Ammon's horn (tissue), 1 donor: ENCODE data around the gene CMIP.
"Not testable (repeated sequence)": the region's sequence is repeated elsewhere in the genome, so short reads cannot be mapped to it uniquely, and the experiment has no call there.

Experiments
- DNase-seq: peaks from one replicate; pipeline ENCODE4 v3.0.0-alpha.2; 2016; ENCODE audit warnings: low spot score

The CMIP gene

DNA sequence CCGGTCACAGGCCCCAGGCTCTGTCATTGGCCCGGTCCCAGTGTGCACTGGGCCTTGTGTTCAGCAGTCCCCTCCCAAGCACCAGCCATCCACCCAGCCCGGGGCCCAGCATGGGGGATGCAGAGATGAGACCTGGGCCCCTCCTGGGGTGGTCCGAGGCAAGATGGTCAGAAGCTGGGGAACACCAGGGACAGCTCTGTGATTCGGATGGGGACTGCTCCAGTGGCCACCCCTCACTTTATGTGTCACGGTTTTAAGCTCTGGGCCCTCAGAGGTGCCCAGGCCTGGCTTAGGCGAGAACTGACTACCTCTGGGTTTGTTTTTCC is 242.5 kb downstream of the CMIP start:
- DNase-seq: no peak

DNA sequence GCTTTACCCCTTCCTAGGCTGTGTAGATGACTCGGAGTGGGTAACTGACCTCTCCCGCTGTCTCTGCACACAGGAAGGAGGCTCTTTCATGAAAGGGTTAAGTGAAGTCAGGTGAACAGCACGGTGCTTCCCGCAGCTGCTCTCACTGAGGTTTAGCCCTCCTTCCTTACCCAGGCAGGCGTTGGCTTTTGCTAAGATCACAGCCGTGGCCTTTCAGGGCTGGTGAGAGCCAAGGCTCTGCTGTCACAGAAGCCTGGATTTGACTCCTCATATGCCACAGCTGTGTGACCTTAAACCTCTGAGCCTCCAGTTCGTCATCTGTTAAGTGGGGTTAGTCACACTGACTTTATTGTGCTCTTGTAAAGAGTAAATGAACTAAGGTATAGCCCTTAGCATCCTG is 243.6 kb downstream of the CMIP start:
- no peak for DNase-seq

DNA sequence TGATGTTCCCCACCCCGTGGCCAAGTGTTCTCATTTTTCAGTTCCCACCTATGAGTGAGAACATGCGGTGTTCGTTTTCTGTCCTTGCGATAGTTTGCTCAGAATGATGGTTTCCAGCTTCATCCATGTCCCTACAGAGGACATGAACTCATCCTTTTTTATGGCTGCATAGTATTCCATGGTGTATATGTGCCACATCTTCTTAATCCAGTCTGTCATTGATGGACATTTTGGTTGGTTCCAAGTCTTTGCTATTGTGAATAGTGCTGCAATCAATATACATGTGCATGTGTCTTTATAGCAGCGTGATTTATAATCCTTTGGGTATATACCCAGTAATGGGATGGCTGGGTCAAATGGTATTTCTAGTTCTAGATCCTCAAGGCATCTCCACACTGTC is 244.2 kb downstream of the CMIP start:
- DNase-seq: not testable (repeated sequence)

DNA sequence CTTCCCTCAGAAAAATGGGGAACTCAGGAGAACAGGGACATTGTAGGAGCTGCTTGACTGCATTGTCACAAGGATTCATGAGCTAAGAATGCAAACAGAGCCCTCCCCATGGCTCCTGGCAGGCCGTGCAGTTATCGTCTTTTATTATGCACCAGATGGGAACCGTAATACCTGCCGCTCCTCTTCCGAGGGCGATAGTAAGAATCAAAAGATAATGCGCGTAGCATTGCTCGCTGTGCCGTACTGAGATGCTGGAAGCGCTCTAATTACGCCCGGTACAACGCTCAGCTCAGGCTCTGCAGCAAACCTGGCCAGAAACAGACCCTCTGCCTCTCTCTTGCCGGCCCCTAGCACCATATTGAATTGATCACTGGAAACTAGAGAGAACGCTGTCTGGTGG is 247.4 kb downstream of the CMIP start:
- DNase-seq: no peak

DNA sequence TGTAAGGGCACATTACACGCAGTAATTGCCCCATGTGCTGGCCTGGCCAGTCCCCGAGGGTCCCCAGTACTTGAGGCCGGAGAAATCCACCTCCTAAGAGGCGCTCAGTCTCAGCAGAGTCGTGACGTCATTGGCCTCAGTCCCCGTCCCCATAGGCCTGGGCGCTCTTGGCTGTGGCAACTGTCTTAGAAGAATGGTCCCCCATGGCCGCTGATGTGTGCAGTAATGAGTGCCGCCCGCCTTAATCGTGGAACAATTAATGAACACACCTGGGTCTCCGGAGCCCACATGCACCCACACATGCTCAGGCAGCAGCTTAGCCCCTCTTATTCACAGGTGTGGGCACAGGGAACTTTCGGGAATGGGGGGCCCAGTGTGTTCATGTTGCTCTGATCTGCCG is 248.0 kb downstream of the CMIP start:
- DNase-seq: no peak

GRCh38 chr16:81693041-81693743 is 248.6 kb downstream of the CMIP start:
- DNase-seq: peak; percentile 27

DNA sequence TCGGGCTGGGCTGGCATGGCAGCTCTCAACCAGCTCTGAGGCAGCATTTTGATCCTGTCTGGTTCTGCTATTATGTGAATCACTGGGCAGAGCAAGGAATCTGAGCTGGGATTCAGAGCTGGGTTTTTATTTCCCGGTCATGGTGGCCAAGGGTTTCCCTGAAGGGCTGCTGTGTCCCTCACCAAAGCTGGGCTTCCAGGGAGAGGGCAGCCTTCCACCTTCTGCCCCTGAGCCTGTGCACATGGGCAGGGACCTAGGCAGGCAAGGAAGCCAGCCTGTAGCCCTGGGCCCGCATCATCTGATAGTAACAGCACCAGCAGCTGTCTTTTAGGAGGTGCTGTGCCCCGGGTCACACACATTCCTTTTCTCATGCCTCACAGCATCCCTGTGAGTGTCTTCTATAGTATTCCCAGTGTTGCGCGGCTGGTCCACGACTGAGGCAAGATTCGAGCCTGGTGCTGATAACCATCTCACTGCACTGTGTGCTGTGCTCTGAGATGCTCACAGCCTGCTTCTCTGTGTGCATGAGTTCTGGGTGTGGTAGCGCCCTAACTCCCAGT is 249.2 kb downstream of the CMIP start:
- no peak for DNase-seq

DNA sequence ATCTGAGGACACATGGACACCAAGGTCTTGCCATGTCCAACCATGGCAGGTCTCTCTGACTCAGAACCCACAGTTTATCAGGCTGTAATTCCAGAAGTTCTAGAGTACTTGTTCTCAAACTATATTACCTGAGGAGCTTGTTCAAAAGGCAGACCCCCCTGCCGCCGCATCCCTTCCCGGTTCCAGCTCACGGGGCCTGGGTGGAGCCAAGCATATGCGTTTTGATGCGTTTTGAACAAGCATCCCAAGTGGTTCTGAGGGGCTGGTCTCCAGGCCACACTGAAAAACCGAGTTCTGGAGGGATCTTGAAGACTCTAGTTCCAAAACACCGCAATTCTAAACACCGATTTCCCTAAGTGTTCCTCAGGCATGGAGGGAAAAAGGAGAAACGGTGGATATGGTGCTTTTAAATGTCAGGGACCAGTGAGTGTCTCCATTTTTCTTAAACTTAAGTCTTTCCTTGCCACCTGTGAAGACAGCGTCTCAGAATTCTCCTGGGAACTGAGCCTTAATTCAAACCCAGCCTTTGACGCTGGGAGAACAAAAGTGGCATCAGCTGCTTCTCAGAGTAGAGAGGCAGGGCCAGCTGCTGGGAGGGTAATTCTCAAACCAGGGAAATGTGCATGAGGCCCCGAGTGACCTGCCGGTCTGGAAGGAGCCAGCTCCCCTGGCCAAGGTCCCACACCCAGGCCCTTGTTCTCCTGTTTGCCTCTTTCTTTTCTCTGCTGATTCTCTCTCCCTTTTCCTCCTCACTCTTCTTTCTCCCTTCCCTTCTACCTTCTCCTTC is 250.1 kb downstream of the CMIP start:
- peak; percentile 52 for DNase-seq

DNA sequence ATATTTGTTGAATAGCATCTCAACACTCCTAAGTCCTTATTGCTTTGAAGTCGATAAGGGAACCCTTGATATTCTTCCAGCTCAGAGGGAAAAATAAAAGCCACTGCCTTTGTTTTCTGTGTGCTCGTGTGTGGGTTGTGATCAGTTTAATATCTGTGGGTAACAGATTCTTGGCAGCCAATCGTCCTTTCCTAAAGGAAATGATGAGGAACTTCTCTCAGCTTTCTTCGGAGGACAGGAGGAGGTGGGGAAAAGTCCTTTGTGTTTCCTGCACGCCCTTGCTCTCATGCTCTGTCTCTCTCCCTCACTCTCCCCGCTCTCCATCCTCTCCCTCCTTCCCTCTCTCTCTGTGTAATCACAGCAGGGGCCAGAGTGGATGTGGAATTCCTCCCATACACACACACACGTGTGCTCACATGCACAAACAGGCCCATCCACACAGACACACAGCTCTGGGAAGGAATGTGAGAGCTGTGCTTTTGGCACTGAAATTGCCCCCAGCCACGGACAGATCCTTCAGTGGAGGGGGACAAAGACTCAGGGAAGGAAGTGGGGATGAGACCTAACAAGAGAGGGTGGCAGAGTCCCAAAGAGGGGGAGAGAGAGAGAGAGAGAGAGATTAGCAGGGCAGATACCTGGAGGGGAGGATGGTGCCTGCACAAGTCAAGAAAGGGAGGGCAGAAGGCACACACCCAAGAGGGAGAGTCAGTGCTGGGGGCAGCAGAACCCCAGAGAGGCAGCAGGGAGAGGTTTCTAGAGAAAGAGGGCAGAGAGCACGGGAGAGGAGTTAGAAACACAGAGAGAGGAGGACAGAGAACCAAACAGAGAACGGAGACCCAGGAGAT is 250.9 kb downstream of the CMIP start:
- no peak for DNase-seq

DNA sequence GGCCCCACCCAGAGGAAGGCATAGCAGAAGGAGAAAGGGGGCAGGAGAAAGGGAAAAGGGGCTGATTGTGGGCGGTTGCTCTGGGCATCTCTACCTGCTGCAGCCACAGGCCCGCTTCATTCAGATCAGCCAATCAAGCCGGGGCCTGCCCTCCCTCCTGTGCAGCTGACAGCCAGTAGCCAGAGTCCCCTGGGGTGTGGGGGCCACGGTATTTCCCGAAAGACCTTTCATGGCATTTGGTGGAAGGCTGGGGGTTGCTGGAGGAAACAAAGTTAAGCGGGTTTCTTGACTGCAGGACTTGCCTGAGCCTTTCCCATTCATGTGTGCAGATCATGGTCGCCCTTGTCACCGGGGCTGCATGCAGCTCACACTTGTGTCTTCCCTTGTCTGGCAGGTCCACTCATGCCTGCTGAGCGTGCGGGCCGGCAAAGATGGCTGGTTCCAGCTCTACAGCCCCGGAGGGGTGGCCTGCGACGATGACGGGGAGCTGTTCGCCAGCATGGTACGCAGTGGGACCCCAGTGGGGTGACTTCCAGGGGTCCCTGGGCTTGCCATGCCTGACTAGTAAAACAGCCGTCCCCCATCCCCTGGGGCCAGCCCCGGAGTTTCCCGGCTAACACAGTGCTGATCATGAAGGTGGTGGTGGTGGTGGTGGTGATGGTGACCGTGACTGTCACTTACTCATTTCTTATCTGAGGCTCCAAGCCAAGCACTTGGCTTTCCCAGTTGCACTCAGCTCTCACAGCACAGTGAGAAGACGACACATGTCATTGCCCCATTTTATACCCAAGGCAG is 251.8 kb downstream of the CMIP start:
- DNase-seq: no peak

DNA sequence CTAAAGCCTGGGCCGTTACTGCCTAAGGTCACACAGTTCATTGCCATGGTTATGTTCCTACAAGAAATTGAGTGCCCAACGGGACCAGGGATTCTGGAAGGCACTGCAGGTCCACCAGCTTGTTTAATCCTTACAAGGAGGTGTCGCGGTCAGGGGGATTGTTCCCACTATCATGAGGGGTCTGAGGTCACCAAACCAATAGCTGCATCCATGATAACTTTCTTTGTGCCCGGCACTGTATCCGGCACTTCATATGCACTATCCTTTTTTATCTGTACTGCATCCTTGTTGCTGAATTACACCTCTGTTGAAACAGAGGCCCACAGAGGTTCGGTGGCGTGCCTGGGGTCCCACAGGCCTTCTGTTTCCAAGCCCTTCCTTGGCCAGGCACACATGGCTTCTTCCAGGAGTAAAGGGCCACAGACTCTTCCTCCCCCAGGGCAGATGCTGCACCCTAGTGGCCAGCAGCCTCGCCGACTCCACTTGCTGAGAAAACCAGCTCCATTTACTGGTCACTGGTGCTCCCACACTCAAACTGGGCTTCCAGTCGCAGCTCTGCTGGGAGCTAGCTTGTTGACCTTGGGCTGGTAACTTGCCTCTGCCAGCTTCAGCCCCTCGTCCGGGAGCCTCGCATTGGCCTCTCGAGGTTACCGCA is 252.5 kb downstream of the CMIP start:
- peak; percentile 68 for DNase-seq

GRCh38 chr16:81697616-81698309 is 253.2 kb downstream of the CMIP start:
- peak; percentile 75 for DNase-seq

- no peak for DNase-seq
Observed at GRCh38 chr16:81698310-81698641, 253.7 kb downstream of the CMIP start.

DNA sequence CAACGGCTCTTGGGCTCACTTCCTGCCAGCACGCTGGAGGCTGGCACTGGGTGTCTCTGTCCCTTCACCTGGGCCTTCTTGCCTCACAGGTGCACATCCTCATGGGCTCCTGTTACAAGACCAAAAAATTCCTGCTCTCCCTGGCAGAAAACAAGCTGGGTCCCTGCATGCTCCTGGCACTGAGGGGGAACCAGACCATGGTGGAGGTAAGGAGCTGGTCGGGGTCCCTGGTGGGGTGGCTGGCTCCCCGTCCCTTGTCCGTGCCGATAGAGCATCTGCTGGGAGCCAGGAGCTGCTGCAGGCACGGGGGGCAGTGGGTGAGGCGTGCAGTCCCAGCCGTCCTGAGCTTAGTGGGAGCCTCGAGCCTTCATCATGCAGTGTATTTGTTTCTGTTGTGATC is 255.0 kb downstream of the CMIP start:
- no peak for DNase-seq

DNA sequence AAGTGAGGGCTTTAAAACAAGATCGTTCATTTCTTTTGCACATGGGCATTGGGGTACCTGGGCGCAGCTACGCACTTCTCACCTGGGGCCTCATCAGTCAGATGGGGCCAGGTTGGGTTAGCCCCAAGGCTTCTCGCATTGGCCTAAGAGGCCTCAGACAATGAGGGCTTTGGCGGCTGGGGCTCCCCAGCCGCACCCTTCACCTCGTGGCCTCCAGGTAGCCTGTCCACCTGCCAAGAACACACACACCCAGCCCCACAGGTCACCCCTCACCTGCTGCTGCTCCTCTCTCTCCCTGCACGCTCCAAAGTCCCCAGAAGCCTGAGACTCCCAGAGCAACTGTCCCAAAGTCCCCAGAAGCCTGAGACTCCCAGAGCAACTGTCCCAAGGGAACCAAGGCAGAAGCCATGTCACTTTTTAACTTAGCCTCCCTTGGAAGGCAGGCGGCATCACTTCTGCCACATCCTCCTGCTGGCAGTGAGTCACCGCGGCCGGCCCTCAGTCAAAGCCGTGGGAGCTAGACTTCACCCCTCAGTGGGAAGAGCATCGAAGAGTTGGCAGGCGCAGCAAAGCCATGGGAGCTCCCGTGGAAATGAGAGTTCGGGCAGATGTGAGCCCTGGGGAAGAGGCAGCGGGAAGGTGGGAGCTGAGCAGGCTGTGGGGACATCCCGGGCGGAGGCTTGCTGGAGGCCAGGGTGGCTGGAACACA is 255.6 kb downstream of the CMIP start:
- DNase-seq: no peak

DNA sequence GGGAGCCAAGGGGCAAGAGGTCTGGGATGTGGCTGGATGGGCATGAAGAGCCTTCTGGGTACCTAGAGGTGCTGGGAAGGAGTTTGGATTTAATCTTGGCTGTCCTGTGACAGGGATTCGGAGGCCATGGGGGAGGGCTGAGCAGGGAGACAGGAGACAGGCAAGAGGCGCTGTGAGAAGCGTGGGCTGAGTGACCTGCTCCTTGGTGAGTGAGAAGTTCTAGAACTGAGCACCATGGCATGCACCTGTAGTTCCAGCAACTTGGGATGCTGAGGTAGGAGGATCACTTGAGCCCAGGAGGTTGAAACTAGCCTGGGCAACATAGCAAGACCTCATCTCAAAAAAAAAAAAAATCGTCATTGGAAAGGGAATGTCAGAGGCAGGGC is 256.2 kb downstream of the CMIP start:
- DNase-seq: no peak

- DNase-seq: no peak
Observed at GRCh38 chr16:81701296-81701970, 256.8 kb downstream of the CMIP start.

DNA sequence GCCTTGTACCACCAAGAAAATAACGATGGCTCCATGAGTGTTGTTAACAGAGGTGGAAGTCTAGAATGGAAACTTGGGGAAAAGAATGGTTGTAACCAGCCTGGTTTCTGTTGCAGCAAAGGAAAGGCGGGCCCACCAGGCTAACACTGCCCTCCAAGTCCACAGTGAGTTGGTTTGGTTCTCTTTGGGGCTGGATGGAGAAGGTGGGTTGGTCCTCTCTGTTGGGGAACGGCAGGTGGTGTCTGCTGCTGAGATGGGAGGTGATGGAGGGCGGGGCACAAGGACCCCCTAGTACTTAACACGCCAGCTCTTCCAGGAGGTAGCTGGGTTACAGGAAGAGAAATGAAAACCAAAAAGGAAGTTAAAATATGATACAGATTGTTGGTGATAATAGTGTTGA is 257.9 kb downstream of the CMIP start:
- no peak for DNase-seq
